Sigmoid colon (tissue), 4 donors: ENCODE measurements around the gene UBE2E2.

Source experiments
- EP300 ChIP-seq, 4 donors: sonication (generic); formaldehyde crosslinking; IDR thresholded peaks; one replicate each; pipeline ENCODE4 v1.6.1; 2017; ENCODE audit warnings: antibody characterized with exemption in 4 of 4
- POLR2A ChIP-seq, 2 donors: fragments of 450-650 bp; IDR thresholded peaks; one replicate each; pipeline ENCODE4 v1.6.1; 2016; ENCODE audit warnings: antibody characterized with exemption in 2 of 2, mild to moderate bottlenecking in 2 of 2, moderate library complexity in 2 of 2
- TF ChIP-seq, protein P1 (sequence below), 4 experiments: fragments of 450-650 bp in 3 of 4; fragments of 200-600 bp in 1 of 4; IDR thresholded peaks; one replicate each; pipeline ENCODE4 v1.5.1; 2016 to 2019; ENCODE audit warnings: antibody characterized with exemption in 4 of 4, mild to moderate bottlenecking in 3 of 4, moderate library complexity in 2 of 4

DNA sequence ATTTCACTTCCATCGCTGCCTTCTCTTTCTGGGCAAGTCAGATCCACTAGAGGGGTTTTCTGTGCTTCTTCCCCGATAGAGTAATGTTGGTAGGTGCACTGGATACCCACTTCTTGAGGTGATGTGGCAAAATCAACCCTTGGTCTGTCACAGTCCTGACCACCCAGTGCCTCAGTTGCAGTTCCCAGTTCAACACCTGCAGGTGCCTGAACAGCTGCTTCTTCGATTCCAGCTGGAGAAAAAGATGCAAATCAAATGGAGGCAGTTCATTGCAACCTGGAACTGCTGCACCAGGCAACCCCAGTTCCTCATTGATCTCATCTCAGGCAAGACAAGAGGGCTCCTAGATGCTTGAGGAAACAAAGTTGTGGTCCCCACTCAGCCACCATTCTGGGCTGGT is 186.6 kb downstream of the UBE2E2 start:
- TF ChIP-seq, protein P1, sequence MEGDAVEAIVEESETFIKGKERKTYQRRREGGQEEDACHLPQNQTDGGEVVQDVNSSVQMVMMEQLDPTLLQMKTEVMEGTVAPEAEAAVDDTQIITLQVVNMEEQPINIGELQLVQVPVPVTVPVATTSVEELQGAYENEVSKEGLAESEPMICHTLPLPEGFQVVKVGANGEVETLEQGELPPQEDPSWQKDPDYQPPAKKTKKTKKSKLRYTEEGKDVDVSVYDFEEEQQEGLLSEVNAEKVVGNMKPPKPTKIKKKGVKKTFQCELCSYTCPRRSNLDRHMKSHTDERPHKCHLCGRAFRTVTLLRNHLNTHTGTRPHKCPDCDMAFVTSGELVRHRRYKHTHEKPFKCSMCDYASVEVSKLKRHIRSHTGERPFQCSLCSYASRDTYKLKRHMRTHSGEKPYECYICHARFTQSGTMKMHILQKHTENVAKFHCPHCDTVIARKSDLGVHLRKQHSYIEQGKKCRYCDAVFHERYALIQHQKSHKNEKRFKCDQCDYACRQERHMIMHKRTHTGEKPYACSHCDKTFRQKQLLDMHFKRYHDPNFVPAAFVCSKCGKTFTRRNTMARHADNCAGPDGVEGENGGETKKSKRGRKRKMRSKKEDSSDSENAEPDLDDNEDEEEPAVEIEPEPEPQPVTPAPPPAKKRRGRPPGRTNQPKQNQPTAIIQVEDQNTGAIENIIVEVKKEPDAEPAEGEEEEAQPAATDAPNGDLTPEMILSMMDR (IDR thresholded peaks at IDR 0.05), result no peak
- TF ChIP-seq POLR2A (IDR thresholded peaks at IDR 0.05) (no peak), EP300 (IDR thresholded peaks at IDR 0.05) (no peak)
